PC-9 (cell line): ENCODE measurements around the gene C14orf119. TPM values are rescaled to one million over a fixed set of nuclear protein-coding genes. Genes with fewer than 3 reads are reported as not detected.

Source experiments
- BruUV-seq: library from RNA; stranded (reverse); fragments of 400-500 nt; replicated peaks from 2 replicates; lab custom pipeline; 2021; lab: Mats Ljungman, UMichigan
- CTCF ChIA-PET: fragments of 300-600 bp; sonication (Branson Sonifier 250); formaldehyde crosslinking; loops from one replicate; lab custom pipeline; 2022; ENCODE audit warnings: antibody characterized with exemption; lab: Charles Lee
- POLR2A ChIA-PET: fragments of 300-600 bp; sonication (Branson Sonifier 250); formaldehyde crosslinking; loops from one replicate; lab custom pipeline; 2022; ENCODE audit warnings: antibody characterized with exemption; ENCODE audit not compliant: unreplicated experiment; lab: Charles Lee
- DNase-seq, 2 experiments: peaks; one replicate each; pipeline versions ENCODE4 v3.0.0 to v3.0.0-alpha.2; 2015 to 2022; ENCODE audit warnings: mixed read lengths in 1 of 2
- H2AFZ ChIP-seq: fragments of 200-600 bp; sonication (generic); 2 replicates; pipeline ENCODE4 v1.8.1; 2017; ENCODE audit warnings: antibody characterized with exemption
- H3F3A ChIP-seq: fragments of 200-600 bp; sonication (generic); 2 replicates; pipeline ENCODE4 v1.8.1; 2017; ENCODE audit warnings: antibody characterized with exemption, mild to moderate bottlenecking, low read depth; ENCODE audit not compliant: insufficient read depth
- H3K27ac ChIP-seq: fragments of 200-600 bp; sonication (generic); 2 replicates; pipeline ENCODE4 v1.6.1; 2016; ENCODE audit warnings: mixed run types
- H3K27me3 ChIP-seq: fragments of 200-600 bp; sonication (generic); 2 replicates; pipeline ENCODE4 v1.6.1; 2016; ENCODE audit warnings: low read depth, mixed run types; ENCODE audit not compliant: insufficient read depth
- H3K36me3 ChIP-seq: fragments of 200-600 bp; sonication (generic); 2 replicates; pipeline ENCODE4 v1.6.1; 2016; ENCODE audit warnings: low read depth, mixed run types
- H3K4me1 ChIP-seq: fragments of 200-600 bp; sonication (generic); replicated peaks from 2 replicates; pipeline ENCODE4 v1.6.1; 2016; ENCODE audit warnings: mixed run types; ENCODE audit not compliant: insufficient read depth
- H3K4me2 ChIP-seq: fragments of 200-600 bp; sonication (generic); 2 replicates; pipeline ENCODE4 v1.6.1; 2017; ENCODE audit warnings: mixed run types
- H3K4me3 ChIP-seq: fragments of 200-600 bp; sonication (generic); 2 replicates; pipeline ENCODE4 v1.6.1; 2016; ENCODE audit warnings: mixed run types
- H3K79me2 ChIP-seq: fragments of 200-600 bp; sonication (generic); 2 replicates; pipeline ENCODE4 v1.6.1; 2017; ENCODE audit warnings: low read depth, mixed run types
- H3K9me2 ChIP-seq: fragments of 200-600 bp; sonication (generic); 2 replicates; pipeline ENCODE4 v1.8.1; 2017; ENCODE audit warnings: mild to moderate bottlenecking; ENCODE audit not compliant: insufficient read depth
- H3K9me3 ChIP-seq: fragments of 200-600 bp; sonication (generic); 2 replicates; pipeline ENCODE4 v1.8.1; 2016; ENCODE audit warnings: low read depth; ENCODE audit not compliant: insufficient read depth
- H4K20me1 ChIP-seq: fragments of 200-600 bp; sonication (generic); 2 replicates; pipeline ENCODE4 v1.8.1; 2017; ENCODE audit not compliant: insufficient read depth
- EZH2 ChIP-seq: fragments of 200-600 bp; sonication (generic); IDR thresholded peaks from 2 replicates; pipeline ENCODE4 v1.8.0; 2017; ENCODE audit warnings: antibody characterized with exemption, low read depth
- intact Hi-C: fragments of 100-400 bp; cut with micrococcal nuclease; formaldehyde crosslinking; loops from one replicate; pipeline ENCODE4 v1.10.0; 2022; ENCODE audit not compliant: unreplicated experiment
- total RNA-seq: library from RNA; stranded (reverse); gene quantifications from 2 replicates; pipeline ENCODE4 v1.2.3, GENCODE V29; 2021
- TF ChIP-seq, protein P1 (sequence below): fragments of 200-600 bp; sonication (generic); conservative IDR thresholded peaks from 2 replicates; pipeline ENCODE4 v1.6.1; 2017; ENCODE audit warnings: mixed run types, antibody characterized with exemption, mild to moderate bottlenecking, moderate library complexity

The C14orf119 gene
- total RNA-seq, 1 experiment from 2014 or later, result 46.5 TPM

DNA sequence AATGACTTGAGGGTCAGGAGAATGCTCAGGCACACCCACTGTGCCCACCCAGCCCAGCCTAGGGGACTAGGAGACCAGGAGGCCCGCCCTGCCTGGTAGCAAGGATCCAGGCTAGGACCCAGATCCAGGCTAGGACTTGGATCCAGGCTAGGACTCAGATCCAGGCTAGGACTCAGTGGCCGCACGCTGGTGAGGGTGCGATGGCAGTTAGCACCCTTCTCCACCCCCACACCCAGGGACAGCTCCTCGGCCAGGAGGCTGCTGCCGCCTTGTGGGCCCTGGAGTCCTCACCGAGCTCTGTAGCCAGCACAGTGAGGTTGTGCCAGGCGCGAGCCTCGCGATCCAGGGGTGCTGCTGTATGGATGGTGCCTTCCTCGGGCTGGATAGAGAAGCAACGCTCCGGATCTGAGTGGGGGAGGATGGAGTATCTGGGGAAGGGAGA, 43.1 kb upstream of the C14orf119 start:
- H3K4me1 ChIP-seq, result peaks cover 8% of the 10 kb centered on the region; the same call in 1 of the 2 replicates
- ChIA-PET CTCF (no interaction called here), POLR2A (interaction anchor here (0.6 kb wide), 1 partner anchor 66 kb away, joined by 3 read pairs; no protein-coding TSS in a partner anchor)
- no peaks in the 10 kb centered on the region for H4K20me1 ChIP-seq
- TF ChIP-seq EZH2, result no peak
- TF ChIP-seq, protein P1, sequence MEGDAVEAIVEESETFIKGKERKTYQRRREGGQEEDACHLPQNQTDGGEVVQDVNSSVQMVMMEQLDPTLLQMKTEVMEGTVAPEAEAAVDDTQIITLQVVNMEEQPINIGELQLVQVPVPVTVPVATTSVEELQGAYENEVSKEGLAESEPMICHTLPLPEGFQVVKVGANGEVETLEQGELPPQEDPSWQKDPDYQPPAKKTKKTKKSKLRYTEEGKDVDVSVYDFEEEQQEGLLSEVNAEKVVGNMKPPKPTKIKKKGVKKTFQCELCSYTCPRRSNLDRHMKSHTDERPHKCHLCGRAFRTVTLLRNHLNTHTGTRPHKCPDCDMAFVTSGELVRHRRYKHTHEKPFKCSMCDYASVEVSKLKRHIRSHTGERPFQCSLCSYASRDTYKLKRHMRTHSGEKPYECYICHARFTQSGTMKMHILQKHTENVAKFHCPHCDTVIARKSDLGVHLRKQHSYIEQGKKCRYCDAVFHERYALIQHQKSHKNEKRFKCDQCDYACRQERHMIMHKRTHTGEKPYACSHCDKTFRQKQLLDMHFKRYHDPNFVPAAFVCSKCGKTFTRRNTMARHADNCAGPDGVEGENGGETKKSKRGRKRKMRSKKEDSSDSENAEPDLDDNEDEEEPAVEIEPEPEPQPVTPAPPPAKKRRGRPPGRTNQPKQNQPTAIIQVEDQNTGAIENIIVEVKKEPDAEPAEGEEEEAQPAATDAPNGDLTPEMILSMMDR, result no peak
- H3K27ac ChIP-seq, result no peak overlapping the region
- H2AFZ ChIP-seq, result no peak overlapping the region
- H3K4me2 ChIP-seq, result no peak overlapping the region
- intact Hi-C loops, result no loop called here
- H3K9me2 ChIP-seq, result no peaks in the 10 kb centered on the region
- no peaks in the 10 kb centered on the region for H3K27me3 ChIP-seq
- H3K79me2 ChIP-seq, result no peaks in the 10 kb centered on the region
- peaks cover 5% of the 10 kb centered on the region; the same call in 1 of the 2 replicates for H3F3A ChIP-seq
- no peak for DNase-seq
- H3K4me3 ChIP-seq, result no peak overlapping the region
- H3K36me3 ChIP-seq, result no peaks in the 10 kb centered on the region
- no TSS peak for BruUV-seq
- no peaks in the 10 kb centered on the region for H3K9me3 ChIP-seq

DNA sequence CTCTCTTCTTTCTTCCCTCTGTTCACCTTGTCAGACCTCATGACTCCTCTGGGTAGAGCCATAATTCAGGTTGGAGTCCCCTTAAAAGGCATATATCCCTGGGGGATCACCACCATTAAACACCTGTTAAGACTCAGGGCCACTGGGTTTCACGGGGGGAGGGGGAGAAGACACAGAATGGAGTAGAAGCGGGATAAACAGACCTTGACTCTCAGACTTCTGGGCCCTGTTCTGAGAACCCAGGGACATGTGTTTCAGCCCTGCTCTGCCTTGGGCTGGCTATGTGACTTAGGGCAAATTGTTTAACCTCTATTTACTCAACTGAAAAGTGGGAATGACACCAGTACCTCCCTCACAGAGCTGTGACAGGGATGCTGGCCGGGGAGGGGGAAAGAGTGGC, 42.6 kb upstream of the C14orf119 start:
- no peak overlapping the region for H2AFZ ChIP-seq
- POLR2A ChIA-PET, result interaction anchor here (0.6 kb wide), 2 partner anchors 10 to 66 kb away, joined by 3 to 4 read pairs; no protein-coding TSS in a partner anchor
- intact Hi-C loops, result no loop called here

DNA sequence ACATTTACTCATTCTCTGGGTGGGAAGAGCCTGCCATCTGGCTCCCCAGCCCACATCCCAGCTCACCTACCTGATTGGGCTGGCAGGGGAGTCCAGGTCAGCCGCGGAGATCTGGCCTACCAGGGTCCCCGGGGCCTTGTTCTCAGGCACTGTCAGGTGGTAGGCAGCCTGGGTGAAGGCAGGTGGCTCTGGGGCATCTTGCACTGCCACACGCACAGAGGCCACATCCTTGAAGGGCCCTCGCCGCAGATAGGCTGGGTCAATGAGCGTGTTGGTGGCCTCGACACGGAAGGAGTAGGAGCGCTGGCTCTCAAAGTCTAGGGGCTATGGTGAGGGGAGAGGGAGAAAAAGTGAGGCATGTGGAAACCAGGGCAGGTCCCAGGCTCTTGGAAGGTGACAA, 41.9 kb upstream of the C14orf119 start:
- Histone ChIP-seq H3K79me2 (no peaks in the 10 kb centered on the region), H4K20me1 (no peaks in the 10 kb centered on the region), H3K36me3 (no peaks in the 10 kb centered on the region), H3K9me3 (no peaks in the 10 kb centered on the region), H3K4me1 (peaks cover 8% of the 10 kb centered on the region; the same call in 1 of the 2 replicates), H3K27ac (no peak overlapping the region), H3K4me2 (no peak overlapping the region), H3F3A (peaks cover 11% of the 10 kb centered on the region), H3K4me3 (no peak overlapping the region), H3K27me3 (no peaks in the 10 kb centered on the region), H3K9me2 (no peaks in the 10 kb centered on the region), H2AFZ (no peak overlapping the region)
- intact Hi-C loops, result no loop called here
- POLR2A ChIA-PET, result interaction anchor here (0.6 kb wide), 1 partner anchor 10 kb away, joined by 4 read pairs; no protein-coding TSS in a partner anchor
- TF ChIP-seq, protein P1, result no peak
- TF ChIP-seq EZH2, result no peak
- no peak for DNase-seq
- no TSS peak for BruUV-seq
- CTCF ChIA-PET, result interaction anchor here (0.6 kb wide), 1 partner anchor 137 kb away, joined by 3 read pairs; no protein-coding TSS in a partner anchor

More for the DNA sequence above, 42.6 kb upstream of the C14orf119 start:
- H4K20me1 ChIP-seq, result no peaks in the 10 kb centered on the region
- no peak overlapping the region for H3K4me3 ChIP-seq
- no peaks in the 10 kb centered on the region for H3K9me2 ChIP-seq
- no peaks in the 10 kb centered on the region for H3K79me2 ChIP-seq
- no peak for TF ChIP-seq EZH2
- TF ChIP-seq, protein P1, result no peak
- DNase-seq, result no peak
- H3K27ac ChIP-seq, result no peak overlapping the region
- no peaks in the 10 kb centered on the region for H3K9me3 ChIP-seq
- peaks cover 8% of the 10 kb centered on the region; the same call in 1 of the 2 replicates for H3K4me1 ChIP-seq
- BruUV-seq, result no TSS peak
- H3K4me2 ChIP-seq, result no peak overlapping the region
- H3F3A ChIP-seq, result peaks cover 5% of the 10 kb centered on the region; the same call in 1 of the 2 replicates
- CTCF ChIA-PET, result no interaction called here
- H3K27me3 ChIP-seq, result no peaks in the 10 kb centered on the region
- no peaks in the 10 kb centered on the region for H3K36me3 ChIP-seq
